ENCODE results near the gene PLOD3. TPM values are rescaled to one million over a fixed set of nuclear protein-coding genes. Genes with fewer than 3 reads are reported as not detected.

The PLOD3 gene
- total and polyA plus RNA-seq, 2 donors (not counting 1 experiment from before 2014, with no cell fraction given), result 40.1 to 47.5 TPM

- WGBS (ENCODE audit: insufficient coverage), result 90% methylated on average over 6 of the region's 6 CpGs
- Histone ChIP-seq H3K79me2 (ENCODE audit: control insufficient read depth, insufficient read depth, low read length) (peaks cover 16% of the 10 kb centered on the region), H2AFZ (ENCODE audit: insufficient read depth, low read depth, low read length, poor library complexity, severe bottlenecking) (no peak overlapping the region), H3K9ac (ENCODE audit: low read length) (no peak overlapping the region), H3K9me3 (ENCODE audit: control extremely low read depth in 1 of 3, control insufficient read depth in 2 of 3, insufficient read depth in 1 of 3, low read length in 2 of 3) (no peaks in the 10 kb centered on the region), H3K4me1 (ENCODE audit: control insufficient read depth in 2 of 2, insufficient read depth in 2 of 2, low read length in 2 of 2) (no peaks in the 10 kb centered on the region), H3K27ac (ENCODE audit: low read length in 2 of 2) (no peak overlapping the region), H3K4me3 (ENCODE audit: control extremely low read depth in 1 of 5, extremely low read depth in 1 of 5, insufficient read depth in 1 of 5, low read depth in 2 of 5, low read length in 4 of 5) (no peak overlapping the region), H4K20me1 (ENCODE audit: control insufficient read depth, insufficient read depth, low read length, poor library complexity, severe bottlenecking) (peaks cover 26% of the 10 kb centered on the region), H3K27me3 (replicated peaks in 1 of 4; ENCODE audit: control extremely low read depth in 1 of 4, control insufficient read depth in 3 of 4, insufficient read depth in 4 of 4, low read length in 3 of 4) (no peaks in the 10 kb centered on the region), H3K36me3 (replicated peaks in 1 of 2; ENCODE audit: control extremely low read depth in 1 of 2, control insufficient read depth in 1 of 2, extremely low read depth in 1 of 2, insufficient read depth in 2 of 2, low read length in 1 of 2) (peaks cover 3 to 44% of the 10 kb centered on the region in 2 experiments), H3K4me2 (replicated peaks; ENCODE audit: low read depth, low read length, poor library complexity, severe bottlenecking) (no peak overlapping the region)
- no peaks in the 10 kb centered on the region for H3K9me3 Mint-ChIP-seq (ENCODE audit: insufficient read depth)
- H3K27me3 Mint-ChIP-seq, result no peaks in the 10 kb centered on the region
- H3K4me3 Mint-ChIP-seq, result no peak overlapping the region
- TF ChIP-seq, protein P1, sequence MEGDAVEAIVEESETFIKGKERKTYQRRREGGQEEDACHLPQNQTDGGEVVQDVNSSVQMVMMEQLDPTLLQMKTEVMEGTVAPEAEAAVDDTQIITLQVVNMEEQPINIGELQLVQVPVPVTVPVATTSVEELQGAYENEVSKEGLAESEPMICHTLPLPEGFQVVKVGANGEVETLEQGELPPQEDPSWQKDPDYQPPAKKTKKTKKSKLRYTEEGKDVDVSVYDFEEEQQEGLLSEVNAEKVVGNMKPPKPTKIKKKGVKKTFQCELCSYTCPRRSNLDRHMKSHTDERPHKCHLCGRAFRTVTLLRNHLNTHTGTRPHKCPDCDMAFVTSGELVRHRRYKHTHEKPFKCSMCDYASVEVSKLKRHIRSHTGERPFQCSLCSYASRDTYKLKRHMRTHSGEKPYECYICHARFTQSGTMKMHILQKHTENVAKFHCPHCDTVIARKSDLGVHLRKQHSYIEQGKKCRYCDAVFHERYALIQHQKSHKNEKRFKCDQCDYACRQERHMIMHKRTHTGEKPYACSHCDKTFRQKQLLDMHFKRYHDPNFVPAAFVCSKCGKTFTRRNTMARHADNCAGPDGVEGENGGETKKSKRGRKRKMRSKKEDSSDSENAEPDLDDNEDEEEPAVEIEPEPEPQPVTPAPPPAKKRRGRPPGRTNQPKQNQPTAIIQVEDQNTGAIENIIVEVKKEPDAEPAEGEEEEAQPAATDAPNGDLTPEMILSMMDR (IDR thresholded peaks at IDR 0.05), result no peak
- no peak for TF ChIP-seq EZH2 (IDR thresholded peaks at IDR 0.05; ENCODE audit: borderline replicate concordance, insufficient read depth, low read depth, low read length, poor library complexity, severe bottlenecking)
- H3K27ac Mint-ChIP-seq, result no peak overlapping the region
- ATAC-seq (ENCODE audit: low read depth), result no peak
- intact Hi-C loops (cut with micrococcal nuclease), result no loop called here
- peaks cover 2% of the 10 kb centered on the region for H3K4me1 Mint-ChIP-seq
- ChIA-PET CTCF (no interaction called here), POLR2A (no interaction called here)
- no peak for DNase-seq
These were observed 8.3 kb upstream of the PLOD3 start for GRCh38 chr7:101225650-101226049.

GRCh38 chr7:101223528-101223927 lies 6.1 kb upstream of the PLOD3 start:
- peaks cover 3 to 39% of the 10 kb centered on the region in 2 experiments for H3K36me3 ChIP-seq (replicated peaks in 1 of 2; ENCODE audit: control extremely low read depth in 1 of 2, control insufficient read depth in 1 of 2, extremely low read depth in 1 of 2, insufficient read depth in 2 of 2, low read length in 1 of 2)
- no peak overlapping the region for H3K4me2 ChIP-seq (replicated peaks; ENCODE audit: low read depth, low read length, poor library complexity, severe bottlenecking)
- H3K4me1 ChIP-seq (ENCODE audit: control insufficient read depth in 2 of 2, insufficient read depth in 2 of 2, low read length in 2 of 2), result peaks cover 6 to 9% of the 10 kb centered on the region in 2 donors
- H3K9me3 ChIP-seq (ENCODE audit: control extremely low read depth in 1 of 3, control insufficient read depth in 2 of 3, insufficient read depth in 1 of 3, low read length in 2 of 3), result no peaks in the 10 kb centered on the region
- TF ChIP-seq, protein P1 (IDR thresholded peaks at IDR 0.05), result no peak
- Mint-ChIP-seq H3K4me1 (peaks cover 14% of the 10 kb centered on the region), H3K4me3 (no peak overlapping the region), H3K27ac (no peak overlapping the region), H3K9me3 (ENCODE audit: insufficient read depth) (no peaks in the 10 kb centered on the region), H3K27me3 (no peaks in the 10 kb centered on the region)
- H3K27me3 ChIP-seq (replicated peaks in 1 of 4; ENCODE audit: control extremely low read depth in 1 of 4, control insufficient read depth in 3 of 4, insufficient read depth in 4 of 4, low read length in 3 of 4), result no peaks in the 10 kb centered on the region
- WGBS (ENCODE audit: insufficient coverage), result 97% methylated on average over 15 of the region's 15 CpGs
- no peak overlapping the region for H2AFZ ChIP-seq (ENCODE audit: insufficient read depth, low read depth, low read length, poor library complexity, severe bottlenecking)
- ChIA-PET POLR2A (no interaction called here), CTCF (interaction anchor here (0.9 kb wide), 1 partner anchor 26 kb away, joined by 3 read pairs; no protein-coding TSS in a partner anchor)
- no peak overlapping the region for H3K9ac ChIP-seq (ENCODE audit: low read length)
- no peak overlapping the region for H3K27ac ChIP-seq (ENCODE audit: low read length in 2 of 2)
- peaks cover 38% of the 10 kb centered on the region for H3K79me2 ChIP-seq (ENCODE audit: control insufficient read depth, insufficient read depth, low read length)
- H3K4me3 ChIP-seq (ENCODE audit: control extremely low read depth in 1 of 5, extremely low read depth in 1 of 5, insufficient read depth in 1 of 5, low read depth in 2 of 5, low read length in 4 of 5), result no peak overlapping the region
- intact Hi-C loops (cut with micrococcal nuclease), result no loop called here
- ATAC-seq (ENCODE audit: low read depth) (no peak), DNase-seq (no peak)
- H4K20me1 ChIP-seq (ENCODE audit: control insufficient read depth, insufficient read depth, low read length, poor library complexity, severe bottlenecking), result peaks cover 35% of the 10 kb centered on the region

Data from B cell (primary cell).